Skin epidermis (tissue), 12 donors: ENCODE data around the gene IL3RA.
"Not testable (repeated sequence)": the region's sequence is repeated elsewhere in the genome, so short reads cannot be mapped to it uniquely, and the experiment has no call there.

ENCODE experiments used
- H3K27ac ChIP-seq, 21 experiments: fragments of 200-600 bp; sonication (generic) in 11 of 21; one replicate each; pipeline ENCODE4 v1.5.0; 2020; ENCODE audit warnings: mild to moderate bottlenecking in 3 of 21, inconsistent platforms in 2 of 21, moderate library complexity in 2 of 21
- H3K4me3 ChIP-seq, 7 experiments: fragments of 200-600 bp; sonication (generic) in 2 of 7; one replicate each; pipeline ENCODE4 v1.5.0; 2020; ENCODE audit warnings: inconsistent platforms in 2 of 7, mild to moderate bottlenecking in 2 of 7, moderate library complexity in 1 of 7

The IL3RA gene

DNA sequence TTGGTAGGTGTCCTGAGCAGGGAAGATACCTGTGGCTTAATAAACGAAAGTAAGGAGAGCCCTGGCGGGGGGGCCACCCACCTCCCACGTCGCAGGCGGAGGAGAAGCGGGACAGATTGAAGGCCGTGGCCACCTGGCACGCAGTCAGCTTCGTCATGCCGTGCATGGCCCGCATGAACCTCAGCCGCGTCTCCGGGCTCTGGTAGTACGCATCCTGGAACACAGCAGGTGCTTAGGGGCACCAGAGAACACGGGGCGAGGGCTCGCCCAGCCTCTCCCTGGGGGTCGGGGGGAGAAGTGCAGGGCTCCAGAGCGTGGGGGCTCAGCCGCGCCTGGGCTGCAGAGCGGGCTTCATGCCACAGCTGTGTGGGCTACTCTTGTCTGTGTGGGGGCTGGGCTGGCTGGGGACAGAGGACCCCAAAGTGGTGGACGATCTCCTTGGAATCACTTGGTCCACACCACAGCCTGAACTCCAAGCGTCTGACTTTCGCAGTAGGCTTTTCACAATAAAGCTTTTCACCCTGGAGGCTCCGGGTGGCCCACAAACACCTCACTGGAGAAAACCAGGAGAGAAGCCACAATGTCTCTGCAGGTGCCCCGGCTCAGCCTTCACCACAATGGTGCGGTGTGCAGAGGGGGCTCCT is 82.4 kb downstream of the IL3RA start:
- no peak overlapping the region for H3K27ac ChIP-seq
- H3K4me3 ChIP-seq, result no peak overlapping the region

DNA sequence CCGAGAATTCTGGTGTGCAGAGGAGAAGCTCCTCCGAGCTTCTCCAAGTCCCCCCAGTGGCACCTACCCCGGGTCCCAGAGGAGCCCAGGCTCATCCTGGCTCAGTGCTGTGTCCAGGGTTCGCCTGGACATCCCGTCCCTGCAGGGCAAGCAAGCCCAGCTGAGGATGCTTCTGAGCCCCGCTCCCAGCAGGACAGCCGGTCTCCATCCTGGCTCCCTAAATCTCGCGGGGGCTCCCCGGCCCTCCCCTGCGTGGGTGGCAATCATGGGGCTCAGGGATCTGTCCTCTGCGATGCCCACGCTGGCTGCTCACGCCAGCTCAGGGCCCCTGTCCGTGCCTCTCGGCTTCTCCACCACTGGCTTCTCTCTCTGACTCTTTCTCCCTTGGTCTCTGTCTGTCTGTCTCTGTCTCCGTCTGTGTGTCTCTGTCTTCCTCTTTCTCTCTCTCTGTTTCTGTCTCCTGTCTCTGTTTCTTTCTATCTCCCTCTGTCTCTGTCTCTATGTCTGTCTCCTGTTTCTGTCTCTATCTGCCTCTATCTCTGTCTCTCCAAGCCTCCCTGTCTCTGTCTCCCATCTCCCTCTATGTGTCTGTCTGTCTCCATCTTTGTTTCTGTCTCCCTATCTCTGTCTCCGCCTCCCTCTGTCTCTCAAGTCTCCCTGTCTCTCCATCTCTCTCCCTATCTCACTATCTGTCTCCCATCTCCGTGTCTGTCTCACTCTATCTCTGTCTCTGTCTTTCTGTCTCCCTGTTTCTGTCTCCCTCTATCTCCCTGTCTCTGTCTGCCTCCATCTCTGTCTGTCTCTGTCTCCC is 83.2 kb downstream of the IL3RA start:
- no peak overlapping the region for H3K27ac ChIP-seq
- no peak overlapping the region for H3K4me3 ChIP-seq

GRCh38 chrX:1420371-1420770 is 83.8 kb downstream of the IL3RA start:
- H3K4me3 ChIP-seq, result no peak overlapping the region
- no peak overlapping the region for H3K27ac ChIP-seq

DNA sequence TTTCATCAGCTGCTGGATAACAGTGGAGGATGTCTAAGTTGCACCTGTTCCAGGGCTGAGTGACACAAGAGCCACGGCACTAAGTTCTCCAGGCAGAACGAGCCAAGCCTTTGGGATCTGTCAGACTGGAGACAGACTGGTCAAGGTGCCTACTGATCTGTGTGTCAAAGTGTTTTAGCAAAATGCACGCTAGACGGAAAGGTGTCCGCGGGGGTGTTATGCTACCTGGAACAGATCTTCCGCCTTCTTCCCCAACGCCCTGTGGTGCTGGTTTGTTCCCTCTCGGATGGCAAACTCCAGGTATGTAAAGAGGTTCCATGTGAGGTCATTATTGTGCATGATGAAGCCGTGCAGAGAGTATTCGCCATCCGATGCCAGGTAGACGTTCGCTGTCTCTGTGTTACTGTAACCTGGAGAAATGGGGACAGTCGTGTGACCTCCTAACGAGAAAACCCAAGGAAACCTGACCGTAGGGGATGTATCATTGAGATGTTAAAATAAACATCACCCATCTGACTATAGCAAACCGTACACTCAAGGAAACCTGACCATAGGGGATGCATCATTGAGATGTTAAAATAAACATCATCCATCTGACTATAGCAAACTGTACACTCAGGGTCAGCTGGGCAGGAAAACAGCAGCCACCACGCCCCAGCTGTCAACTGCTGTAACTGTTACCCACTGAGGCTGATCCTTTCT is 85.0 kb downstream of the IL3RA start:
- Histone ChIP-seq H3K27ac (no peak overlapping the region), H3K4me3 (no peak overlapping the region)

GRCh38 chrX:1422135-1422465 is 85.5 kb downstream of the IL3RA start:
- no peak overlapping the region for H3K4me3 ChIP-seq
- no peak overlapping the region for H3K27ac ChIP-seq

- no peak overlapping the region for H3K27ac ChIP-seq
Measured at GRCh38 chrX:1423215-1423614, 86.6 kb downstream of the IL3RA start.

DNA sequence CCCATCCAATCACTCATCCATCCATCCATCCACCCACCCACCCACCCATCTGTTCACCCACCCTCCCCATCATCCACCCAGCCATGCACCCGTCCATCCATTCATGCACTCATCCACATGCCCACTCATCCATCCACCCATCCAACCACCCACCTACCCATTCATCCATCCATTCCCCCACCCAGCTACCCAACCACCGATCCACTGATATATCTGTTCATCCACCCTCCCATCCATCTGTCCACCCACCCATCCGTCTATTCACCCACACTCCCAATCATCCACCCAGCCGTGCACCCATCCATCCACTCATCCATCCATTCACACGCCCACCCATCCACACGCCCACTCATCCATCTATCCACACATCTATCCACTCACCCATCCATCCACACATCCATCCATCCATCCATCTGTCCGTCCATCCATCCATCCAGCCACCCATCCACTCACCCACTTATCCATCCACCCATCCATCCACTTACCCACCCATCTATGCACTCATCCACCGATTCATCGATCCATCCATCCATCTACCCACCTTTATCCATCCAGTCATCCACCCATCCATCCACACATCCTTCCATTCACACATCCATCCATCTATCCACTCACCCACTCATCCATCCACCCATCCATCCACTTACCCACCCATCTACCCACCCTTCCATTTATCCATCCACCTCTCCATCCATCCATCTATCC is 87.7 kb downstream of the IL3RA start:
- H3K27ac ChIP-seq, result no peak overlapping the region
- H3K4me3 ChIP-seq, result no peak overlapping the region

More at GRCh38 chrX:1423215-1423614, 86.6 kb downstream of the IL3RA start:
- H3K4me3 ChIP-seq, result no peak overlapping the region

- H3K27ac ChIP-seq, result no peak overlapping the region
- H3K4me3 ChIP-seq, result no peak overlapping the region
Measured at GRCh38 chrX:1425381-1425780, 88.8 kb downstream of the IL3RA start.

- not testable (repeated sequence) for H3K4me3 ChIP-seq, H3K27ac ChIP-seq
Measured at GRCh38 chrX:1426321-1426720, 89.7 kb downstream of the IL3RA start.

DNA sequence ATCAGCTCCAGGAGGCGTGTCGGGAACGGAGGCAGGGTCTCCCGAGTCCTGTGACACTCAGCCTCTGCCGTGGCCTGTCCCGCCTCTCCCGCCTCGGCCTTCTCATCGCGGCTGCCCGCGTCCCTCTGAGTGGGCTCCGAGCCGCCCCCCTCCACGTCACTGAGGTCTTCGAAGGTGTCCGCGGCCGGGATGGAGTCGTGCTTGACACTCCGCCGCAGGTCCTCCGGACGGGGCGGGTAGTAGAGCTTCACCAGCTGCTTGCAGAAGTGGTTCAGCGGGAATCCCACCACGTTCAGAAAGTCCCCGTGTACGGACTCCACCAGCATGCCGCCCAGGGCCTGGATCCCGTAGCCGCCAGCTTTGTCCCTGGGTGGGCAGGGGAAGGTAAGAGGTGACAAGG is 91.2 kb downstream of the IL3RA start:
- H3K27ac ChIP-seq, result no peak overlapping the region

DNA sequence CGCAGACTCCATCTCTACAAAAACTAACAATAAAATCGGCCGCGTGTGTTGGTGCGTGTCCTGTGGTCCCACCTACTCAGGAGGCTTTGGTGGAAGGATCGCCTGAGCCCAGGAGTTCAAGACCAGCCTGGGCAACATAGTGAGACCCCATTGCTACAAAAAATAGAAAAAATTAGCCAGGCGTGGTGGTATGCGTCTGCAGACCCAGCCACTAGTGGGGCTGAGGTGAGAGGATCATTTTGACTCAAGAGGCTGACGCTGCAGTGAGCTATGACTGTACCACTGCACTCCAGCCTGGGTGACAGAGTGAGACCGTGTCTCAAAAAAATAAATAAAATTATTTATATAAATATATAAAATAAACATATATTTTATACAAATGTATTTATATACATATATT is 93.9 kb downstream of the IL3RA start:
- no peak overlapping the region for H3K4me3 ChIP-seq
- H3K27ac ChIP-seq, result no peak overlapping the region

More for the DNA sequence above, 91.2 kb downstream of the IL3RA start:
- H3K4me3 ChIP-seq, result no peak overlapping the region
